ENCODE data around the gene PPP2R5C.

GRCh38 chr14:101969481-101969880 is 208.0 kb downstream of the PPP2R5C start:
- TF ChIP-seq, protein P1, sequence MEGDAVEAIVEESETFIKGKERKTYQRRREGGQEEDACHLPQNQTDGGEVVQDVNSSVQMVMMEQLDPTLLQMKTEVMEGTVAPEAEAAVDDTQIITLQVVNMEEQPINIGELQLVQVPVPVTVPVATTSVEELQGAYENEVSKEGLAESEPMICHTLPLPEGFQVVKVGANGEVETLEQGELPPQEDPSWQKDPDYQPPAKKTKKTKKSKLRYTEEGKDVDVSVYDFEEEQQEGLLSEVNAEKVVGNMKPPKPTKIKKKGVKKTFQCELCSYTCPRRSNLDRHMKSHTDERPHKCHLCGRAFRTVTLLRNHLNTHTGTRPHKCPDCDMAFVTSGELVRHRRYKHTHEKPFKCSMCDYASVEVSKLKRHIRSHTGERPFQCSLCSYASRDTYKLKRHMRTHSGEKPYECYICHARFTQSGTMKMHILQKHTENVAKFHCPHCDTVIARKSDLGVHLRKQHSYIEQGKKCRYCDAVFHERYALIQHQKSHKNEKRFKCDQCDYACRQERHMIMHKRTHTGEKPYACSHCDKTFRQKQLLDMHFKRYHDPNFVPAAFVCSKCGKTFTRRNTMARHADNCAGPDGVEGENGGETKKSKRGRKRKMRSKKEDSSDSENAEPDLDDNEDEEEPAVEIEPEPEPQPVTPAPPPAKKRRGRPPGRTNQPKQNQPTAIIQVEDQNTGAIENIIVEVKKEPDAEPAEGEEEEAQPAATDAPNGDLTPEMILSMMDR (IDR thresholded peaks at IDR 0.05): no peak
- TF ChIP-seq POLR2A (IDR thresholded peaks at IDR 0.05): no peak

All from uterus (tissue), 2 donors.